ENCODE measurements around the gene CD69.
"Not testable (repeated sequence)": the region's sequence is repeated elsewhere in the genome, so short reads cannot be mapped to it uniquely, and the experiment has no call there.

The CD69 gene

DNA sequence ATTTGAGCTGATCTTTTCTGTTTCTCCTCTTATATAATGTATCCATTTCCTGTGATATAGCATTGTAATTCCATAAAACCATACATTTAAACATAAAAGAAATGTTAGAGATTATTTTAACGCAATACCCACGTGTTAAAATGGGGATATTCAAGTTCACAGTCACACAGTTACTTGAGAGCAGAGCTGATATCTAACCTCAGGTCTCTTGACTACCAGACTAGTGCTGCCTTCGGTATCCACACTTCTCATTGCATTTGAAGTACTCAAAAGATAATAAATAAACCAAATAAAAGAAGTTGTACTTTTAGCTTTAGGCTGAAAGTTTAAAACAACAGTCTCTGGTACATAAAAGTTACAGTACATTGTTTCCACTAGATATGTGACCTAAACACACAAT lies 30.7 kb downstream of the CD69 start:
- no peak overlapping the region for H3K4me3 ChIP-seq (ENCODE audit: low read length)
- DNase-seq (ENCODE audit: low read depth, low spot score) = no peak

DNA sequence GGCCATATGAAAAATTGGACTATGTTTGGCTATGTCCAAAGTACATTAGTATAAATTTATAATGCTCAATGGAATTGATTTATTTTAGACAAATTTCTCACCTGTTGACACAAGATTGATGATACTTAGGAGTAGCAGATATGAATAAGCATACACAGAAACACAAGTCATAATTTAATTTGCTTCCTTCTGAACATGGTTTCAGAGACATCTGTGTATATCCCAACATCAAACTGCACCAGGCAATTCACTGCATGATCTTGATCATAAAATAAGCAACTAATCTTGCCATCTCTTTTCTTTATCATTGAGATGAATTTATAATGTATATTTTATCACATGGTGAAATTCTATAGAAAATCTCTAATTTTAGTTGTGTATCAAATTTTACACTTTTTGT lies 31.6 kb downstream of the CD69 start:
- no peak overlapping the region for H3K4me3 ChIP-seq (ENCODE audit: low read length)
- no peak for DNase-seq (ENCODE audit: low read depth, low spot score)

DNA sequence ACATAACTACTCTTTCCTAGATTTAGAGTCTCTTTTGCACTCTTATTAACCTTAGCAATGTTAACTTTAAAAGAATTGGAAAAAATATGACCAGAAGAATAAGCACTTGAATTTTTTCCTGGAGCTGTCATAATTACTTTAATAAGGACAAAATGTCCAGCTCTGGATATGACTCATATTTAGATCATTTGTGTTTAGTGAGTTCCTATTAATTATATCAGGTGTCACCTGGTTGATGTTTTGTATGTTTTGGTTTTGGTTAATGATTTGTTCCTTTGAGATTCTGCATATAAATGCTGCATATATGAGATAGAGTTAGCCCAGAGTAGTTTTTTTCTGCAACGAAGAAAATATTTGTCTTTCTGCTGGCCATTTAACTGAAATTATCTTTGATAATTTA lies 32.9 kb downstream of the CD69 start:
- no peak overlapping the region for H3K4me3 ChIP-seq (ENCODE audit: low read length)
- no peak for DNase-seq (ENCODE audit: low read depth, low spot score)

DNA sequence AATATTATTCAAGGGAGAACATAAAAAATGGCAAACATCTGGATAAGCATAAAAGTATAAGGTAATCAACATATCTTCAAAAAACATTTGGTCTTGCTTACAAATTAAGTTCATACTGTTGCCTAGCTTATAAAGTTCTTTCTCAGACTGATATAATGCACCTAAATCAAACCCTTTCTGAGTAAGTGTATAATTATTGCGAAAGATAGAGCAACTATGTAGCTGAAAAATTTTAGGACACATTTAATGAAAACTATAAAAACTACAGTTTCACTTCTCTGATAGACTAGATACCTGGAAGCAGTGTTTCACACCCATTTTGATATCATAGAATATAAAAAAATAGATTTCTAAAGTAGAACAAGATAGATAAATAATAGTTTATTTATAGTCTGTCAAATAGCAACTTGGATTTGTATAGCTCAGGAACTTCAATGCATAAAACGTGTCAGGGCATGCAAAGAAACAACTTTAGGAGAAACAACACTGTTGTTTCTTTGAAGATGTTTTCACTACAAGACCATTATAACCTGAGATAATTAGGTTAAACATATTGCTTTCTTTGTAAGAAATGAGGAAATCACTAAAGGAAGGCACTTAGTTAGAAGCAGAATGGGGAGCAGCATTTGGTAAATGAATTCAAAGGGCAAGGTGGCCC lies 35.4 kb downstream of the CD69 start:
- no peak for DNase-seq (ENCODE audit: low read depth, low spot score)
- H3K4me3 ChIP-seq (ENCODE audit: low read length) = no peak overlapping the region

DNA sequence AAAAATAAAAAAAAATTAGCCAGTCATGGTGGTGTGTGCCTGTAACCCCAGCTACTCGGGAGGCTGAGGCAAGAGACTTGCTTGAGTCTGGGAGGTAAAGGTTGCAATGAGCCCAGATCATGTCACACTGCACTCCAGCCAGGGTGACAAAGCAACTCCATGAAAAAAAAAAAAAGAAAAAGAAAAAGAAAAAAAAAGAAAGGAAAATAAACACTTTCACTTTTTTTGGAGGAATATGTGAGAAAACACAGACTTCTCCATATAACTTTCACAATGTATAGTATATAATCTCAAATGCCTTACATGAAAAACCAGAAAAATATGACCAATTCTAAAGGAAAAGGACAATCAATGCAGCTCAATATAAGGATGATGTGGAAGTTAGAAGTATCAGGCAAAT lies 36.7 kb downstream of the CD69 start:
- no peak overlapping the region for H3K4me3 ChIP-seq (ENCODE audit: low read length)
- no peak for DNase-seq (ENCODE audit: low read depth, low spot score)

DNA sequence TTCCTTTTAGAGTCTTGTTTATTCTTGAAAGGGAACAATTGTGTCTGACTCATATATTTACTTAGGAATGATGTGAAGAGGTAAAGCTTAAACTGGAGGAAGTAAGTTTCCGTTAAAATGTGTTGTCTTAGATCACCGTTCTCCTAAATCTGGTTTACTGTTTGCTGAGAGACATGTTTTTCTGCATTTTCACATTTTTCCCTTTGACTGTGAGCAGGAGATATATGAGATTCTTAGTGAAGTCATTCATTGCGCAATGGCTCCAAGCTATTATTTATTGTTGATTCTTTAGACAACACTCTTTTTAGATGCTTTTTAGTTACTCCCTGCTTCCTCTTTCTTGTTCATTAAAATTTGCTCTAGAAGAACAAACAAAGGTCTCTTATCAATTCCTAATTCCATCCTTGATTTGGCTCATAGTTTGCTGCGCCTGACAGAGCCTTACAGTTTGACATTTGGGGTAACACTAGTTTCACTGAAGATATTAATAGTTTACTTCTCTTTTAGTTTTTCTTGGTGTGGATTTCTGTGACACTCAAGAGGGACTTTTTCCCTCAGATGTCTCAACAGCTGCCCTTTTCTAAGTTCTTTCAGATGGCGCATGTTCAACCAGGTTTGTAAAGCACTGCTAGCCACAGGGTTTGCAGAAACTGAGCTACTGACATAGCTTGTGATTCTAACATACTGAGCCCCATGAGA lies 39.2 kb downstream of the CD69 start:
- H3K4me3 ChIP-seq (ENCODE audit: low read length) = no peak overlapping the region
- DNase-seq (ENCODE audit: low read depth, low spot score) = no peak

DNA sequence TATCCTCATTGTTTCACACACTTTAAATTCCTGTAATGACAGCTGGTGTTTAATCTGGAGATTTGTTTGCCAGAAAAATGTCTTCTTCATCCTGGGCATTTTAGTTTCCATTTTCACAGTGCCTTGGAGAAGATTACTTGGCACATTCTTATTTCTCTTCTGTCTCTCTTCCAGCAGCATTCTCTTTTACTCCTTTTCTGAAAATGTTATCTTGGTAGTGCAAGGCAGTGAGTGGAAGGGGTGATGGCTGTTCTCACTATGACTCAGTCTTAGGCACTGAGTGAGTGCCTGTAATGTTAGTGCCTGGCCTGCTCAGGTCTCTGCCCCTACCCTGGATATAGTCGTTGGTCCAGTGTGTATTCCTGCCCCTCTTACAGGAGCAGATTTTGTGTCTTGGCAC lies 40.9 kb downstream of the CD69 start:
- no peak overlapping the region for H3K4me3 ChIP-seq (ENCODE audit: low read length)
- DNase-seq (ENCODE audit: low read depth, low spot score) = no peak

DNA sequence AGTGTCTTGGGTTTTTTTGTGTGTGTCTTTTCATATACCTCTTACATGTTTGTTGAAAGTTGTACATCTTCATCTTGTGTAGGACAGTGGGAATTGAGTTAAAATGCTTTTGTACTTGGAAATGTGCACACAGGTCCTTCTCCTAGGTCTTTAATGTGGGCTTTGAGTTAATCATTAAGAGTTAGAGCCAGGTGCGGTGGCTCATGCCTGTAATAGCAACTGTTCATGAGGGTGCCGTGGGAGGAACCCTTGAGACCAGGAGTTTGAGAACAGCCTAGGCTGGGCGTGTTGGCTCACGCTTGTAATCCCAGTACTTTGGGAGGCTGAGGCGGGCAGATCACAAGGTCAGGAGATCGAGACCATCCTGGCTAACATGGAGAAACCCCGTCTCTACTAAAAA lies 41.7 kb downstream of the CD69 start:
- no peak overlapping the region for H3K4me3 ChIP-seq (ENCODE audit: low read length)
- no peak for DNase-seq (ENCODE audit: low read depth, low spot score)

DNA sequence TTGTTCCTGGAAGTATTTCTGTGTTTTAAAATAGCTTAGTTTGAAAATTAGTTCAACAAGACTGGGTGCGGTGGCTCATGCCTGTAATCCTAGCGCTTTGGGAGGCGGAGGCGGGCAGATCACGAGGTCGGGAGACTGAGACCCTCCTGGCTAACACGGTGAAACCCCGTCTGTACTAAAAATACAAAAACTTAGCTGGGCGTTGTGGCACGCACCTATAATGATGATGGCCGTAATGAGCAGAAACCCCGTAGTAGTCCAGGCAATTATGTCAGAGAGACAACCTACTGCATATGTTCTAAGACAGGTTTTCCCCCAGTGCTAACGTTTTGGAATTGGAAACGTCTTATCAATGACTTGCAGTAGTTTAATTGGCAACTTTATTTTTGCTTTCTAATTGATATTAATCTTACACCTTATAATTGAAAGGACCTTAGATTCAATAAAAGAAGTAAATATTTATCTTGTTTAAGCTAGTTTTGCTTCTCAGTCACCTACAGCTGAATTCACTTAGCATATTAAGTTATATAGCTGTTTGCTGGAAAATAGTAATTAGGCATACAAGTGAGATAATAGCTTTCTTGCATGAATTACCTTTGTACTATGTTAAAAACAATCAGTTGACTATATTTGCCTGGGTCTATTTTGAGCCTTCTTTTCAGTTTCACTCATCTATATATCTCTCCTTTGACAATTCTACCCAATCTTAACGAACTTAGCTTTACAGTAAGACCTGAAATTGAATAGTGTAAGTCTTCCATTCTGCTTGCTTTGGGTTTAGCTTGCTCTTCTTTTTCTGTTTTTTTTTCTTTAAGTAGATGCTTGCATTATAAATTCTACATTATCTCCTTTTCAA lies 43.4 kb downstream of the CD69 start:
- no peak for DNase-seq (ENCODE audit: low read depth, low spot score)
- H3K4me3 ChIP-seq (ENCODE audit: low read length) = no peak overlapping the region

DNA sequence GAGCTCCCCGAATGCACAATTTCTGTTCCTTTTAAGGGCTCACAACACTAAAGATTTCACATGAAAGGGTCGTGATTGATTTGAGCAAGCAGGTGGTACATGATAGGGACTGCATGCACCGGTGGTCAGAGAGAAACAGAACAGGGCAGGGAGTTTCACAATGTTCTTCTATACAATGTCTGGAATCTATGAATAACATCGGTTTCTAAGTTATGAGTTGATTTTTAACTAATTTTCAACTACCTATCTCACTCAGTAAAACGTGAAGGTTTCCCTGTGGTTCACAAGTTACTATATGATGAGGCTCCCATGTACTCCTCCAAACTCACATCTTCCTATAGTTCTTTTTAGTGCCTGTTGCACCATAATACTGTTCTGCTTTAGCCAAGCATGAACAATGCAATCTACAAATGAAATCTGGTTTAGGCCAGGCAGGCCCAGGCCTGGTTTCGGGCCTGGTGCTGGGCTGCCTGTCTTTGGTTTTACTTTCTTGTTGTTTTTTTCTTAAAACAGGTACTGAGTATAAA lies 47.6 kb downstream of the CD69 start:
- DNase-seq (ENCODE audit: low read depth, low spot score); H3K4me3 ChIP-seq (ENCODE audit: low read length): not testable (repeated sequence)

DNA sequence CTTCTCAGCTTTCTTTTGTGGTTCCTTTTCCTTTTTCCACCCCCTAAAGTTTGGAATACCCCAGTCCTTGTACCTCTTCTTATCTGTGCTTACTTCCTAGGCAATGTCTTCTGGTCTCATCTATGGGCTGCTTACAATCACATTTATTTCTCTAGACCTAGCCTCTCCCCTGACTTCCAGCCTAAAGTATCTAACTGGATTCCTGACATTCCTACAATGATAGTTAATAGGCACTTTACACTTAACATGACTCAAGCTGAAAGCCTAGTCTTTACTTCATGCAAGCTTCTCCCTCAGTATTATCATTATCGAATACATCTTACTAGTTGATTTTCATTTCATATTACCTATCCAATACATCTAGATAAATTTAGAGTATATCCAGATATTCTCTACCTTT lies 49.0 kb downstream of the CD69 start:
- H3K4me3 ChIP-seq (ENCODE audit: low read length) = no peak overlapping the region
- no peak for DNase-seq (ENCODE audit: low read depth, low spot score)

DNA sequence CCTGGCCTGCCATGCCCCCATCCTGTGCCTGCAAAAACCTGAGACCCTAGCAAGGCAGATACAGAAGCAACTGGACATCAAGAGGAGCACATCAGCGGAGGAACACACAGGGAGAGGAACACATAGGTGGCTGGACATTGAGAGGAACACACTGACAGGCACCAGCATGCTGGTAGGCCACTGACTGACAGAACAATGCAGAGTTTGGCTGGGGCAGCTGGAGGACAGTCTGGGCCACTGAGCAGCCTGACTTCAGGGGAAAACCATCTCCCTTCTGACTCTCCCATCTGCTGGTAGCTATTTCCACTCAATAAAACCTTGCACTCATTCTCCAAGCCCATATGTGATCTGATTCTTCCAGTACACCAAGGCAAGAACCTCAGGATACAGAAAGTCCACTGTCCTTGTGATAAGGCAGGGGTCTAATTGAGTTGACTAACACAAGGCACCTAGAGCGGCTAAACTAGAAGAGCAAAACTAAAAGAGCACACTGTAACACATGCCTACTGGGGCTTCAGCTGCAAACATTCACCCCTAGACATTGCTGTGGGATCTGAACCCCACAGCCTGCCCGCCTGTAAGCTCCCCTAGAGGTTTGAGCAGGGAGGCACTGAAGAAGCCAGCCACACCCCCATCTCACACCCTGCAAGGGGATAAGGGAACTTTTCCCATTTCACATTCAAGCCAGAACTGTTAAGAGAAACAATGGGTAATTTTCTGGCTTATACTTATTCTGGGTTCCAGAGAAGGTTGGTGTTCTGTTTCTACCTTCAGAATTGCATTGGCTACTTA lies 49.9 kb downstream of the CD69 start:
- no peak for DNase-seq (ENCODE audit: low read depth, low spot score)
- no peak overlapping the region for H3K4me3 ChIP-seq (ENCODE audit: low read length)

DNA sequence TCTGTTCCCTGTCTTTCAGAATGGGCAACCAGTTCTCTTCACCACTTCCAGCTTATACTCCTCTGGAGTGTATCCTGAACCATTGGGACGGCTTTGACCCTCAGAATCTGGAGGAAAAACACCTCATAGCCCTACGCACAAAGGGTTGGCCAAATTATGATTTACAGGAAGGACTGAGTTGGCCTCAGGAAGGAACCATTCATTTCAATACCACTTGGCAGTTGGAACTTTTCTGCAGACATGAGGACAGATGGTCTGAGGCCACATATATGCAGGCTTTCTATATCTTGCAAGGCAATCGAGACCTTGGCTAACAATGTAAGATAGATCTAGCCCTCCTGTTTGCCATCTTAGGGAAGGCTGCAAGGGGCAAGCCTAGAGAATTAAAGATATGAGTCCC lies 51.8 kb downstream of the CD69 start:
- no peak for DNase-seq (ENCODE audit: low read depth, low spot score)
- no peak overlapping the region for H3K4me3 ChIP-seq (ENCODE audit: low read length)

DNA sequence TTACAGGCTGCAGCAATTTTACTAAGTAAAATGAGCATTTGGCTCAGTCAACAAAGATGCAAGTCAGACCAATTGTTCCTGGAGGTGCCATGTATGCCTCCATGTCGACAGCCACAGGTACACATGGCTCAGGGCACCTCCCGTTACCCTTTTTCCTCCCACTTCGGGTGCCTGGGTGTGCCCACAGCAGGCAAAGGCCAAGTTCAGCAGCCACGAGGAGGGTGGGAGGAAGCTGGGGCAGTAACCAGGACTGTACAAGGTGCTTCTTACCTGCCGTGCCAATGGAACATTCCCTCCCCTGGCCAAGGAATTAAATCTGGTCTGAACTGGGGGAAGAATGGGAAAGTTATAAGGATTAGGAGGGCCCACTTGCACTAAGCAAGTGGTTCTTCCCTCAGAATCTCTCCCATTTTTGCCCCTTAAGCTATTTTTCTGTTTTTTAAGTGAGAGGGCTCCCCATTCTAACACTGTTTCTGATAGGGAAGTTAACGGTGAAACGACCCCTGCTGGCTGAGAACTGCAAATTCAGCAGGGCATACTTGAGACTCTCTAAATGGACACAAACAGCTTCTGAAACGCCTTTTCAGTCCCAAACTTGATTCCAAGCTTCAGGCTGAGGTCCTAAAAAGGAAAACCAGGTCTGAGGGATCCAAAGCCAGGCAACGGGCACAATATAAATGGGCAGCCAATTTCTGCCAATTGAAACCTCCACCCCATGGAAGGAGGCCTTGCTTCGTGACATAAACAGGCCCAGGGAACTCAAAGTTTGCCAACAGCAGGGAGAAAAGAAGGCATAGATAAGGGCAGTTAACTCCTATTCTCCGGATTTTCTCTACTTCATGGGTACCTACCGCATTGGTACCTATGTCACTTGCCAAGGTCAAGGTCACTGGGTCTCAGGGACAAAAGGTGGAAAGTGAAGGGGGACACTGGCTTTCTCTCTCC lies 52.6 kb downstream of the CD69 start:
- no peak overlapping the region for H3K4me3 ChIP-seq (ENCODE audit: low read length)
- peak; percentile 65 for DNase-seq (ENCODE audit: low read depth, low spot score)

DNA sequence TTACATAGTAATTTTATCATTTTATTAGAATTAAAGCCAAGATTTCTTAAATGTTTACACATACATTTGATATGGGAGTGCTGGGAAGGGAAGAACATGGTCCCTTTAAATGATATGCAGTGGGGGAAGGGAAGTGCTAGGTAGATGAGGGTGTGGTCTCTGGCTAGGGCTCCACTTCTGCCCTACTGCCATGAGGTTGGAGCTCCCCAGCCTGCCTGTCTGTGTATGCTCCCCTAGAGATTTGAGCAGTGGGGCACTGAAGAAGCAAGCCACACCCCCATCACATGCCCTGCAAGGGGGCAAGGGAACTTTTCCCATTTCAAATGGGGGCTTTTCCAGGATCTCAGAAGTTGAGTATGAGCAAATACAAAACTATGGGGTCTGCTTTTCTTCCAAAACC lies 53.3 kb downstream of the CD69 start:
- H3K4me3 ChIP-seq (ENCODE audit: low read length) = no peak overlapping the region
- DNase-seq (ENCODE audit: low read depth, low spot score) = no peak

DNA sequence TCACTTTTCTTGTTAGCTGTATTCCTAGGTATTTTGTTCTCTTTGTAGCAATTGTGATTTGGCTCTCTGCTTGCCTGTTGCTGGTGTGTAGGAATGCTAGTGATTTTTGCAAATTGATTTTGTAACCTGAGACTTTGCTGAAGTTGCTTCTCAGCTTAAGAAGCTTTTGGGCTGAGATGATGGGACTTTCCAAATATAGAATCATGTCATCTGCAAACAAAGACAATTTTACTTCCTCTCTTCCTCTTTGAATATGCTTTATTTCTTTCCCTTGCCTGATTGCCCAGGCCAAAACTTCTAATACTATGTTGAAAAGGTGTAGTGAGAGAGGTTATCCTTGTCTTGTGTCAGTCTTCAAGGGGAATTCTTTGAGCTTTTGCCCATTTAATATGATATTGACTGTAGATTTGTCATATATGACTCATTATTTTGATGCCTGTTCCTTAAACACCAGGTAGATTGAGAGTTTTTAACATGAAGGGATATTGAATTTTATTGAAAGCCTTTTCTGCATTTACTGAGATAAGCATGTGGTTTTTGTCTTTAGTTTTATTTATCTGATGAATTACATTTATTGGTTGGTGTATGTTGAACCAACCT lies 54.5 kb downstream of the CD69 start:
- DNase-seq (ENCODE audit: low read depth, low spot score) = no peak
- no peak overlapping the region for H3K4me3 ChIP-seq (ENCODE audit: low read length)

DNA sequence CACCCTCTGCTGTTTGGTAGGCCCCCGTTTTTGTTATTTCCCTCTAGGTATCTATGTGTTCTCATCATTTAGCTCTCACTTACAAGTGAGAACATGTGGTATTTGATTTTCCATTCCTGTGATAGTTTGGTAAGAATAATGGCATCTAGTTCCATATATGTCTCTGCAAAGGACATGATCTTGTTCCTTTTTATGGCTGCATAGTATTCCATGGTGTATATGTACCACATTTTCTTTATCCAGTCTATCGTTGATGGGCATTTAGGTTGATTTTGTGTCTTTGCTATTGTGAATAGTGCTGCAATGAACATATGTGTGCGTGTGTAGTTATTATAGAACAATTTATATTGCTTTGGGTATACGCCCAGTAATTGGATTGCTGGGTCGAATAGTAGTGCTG lies 56.1 kb downstream of the CD69 start:
- not testable (repeated sequence) for H3K4me3 ChIP-seq (ENCODE audit: low read length); DNase-seq (ENCODE audit: low read depth, low spot score)
